Measurements from ENCODE around the gene S1PR4.
"Not testable (repeated sequence)": the region's sequence is repeated elsewhere in the genome, so short reads cannot be mapped to it uniquely, and the experiment has no call there.

Gene S1PR4

DNA sequence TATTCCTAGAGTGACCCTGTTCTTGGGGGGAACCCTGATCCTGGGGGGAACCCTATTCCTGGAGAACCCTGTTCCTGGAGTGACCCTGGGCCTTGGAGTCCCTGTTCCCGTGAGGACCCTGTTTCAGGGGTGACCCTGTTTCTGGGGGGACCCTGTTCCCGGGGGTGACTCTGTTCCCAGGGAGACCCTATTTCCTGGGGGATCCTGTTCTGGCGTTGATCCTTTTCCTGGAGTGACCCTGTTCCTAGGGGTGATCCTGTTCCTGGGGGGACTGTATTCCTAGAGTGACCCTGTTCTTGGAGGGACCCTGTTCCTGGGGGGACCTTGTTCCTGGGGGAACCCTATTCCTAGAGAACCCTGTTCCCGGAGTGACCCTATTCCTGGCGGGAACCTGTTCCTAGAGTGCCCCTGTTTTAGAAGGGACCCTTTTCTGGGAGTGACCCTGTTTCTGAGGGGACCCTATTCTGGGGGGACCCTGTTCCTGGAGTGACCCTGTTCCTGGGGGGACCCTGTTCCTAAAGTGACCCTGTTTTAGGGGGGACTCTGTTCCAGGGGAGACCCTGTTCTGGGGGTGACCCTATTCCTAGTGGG, 27.7 kb upstream of the S1PR4 start:
- Histone ChIP-seq H3K9me3 (peaks cover 28% of the 10 kb centered on the region), H4K20me1 (peaks cover 11% of the 10 kb centered on the region; the same call in 1 of the 2 replicates), H3K4me2 (peak overlapping the region; percentile 71), H3K4me1 (peaks cover 95% of the 10 kb centered on the region), H3K27ac (peak overlapping the region; percentile 75), H3K4me3 (no peak overlapping the region), H3K9ac (no peak overlapping the region), H3K36me3 (peaks cover 81% of the 10 kb centered on the region), H3K27me3 (no peaks in the 10 kb centered on the region)
- TF ChIP-seq Cebpa-rat (IDR thresholded peaks at IDR 0.05), result no peak

DNA sequence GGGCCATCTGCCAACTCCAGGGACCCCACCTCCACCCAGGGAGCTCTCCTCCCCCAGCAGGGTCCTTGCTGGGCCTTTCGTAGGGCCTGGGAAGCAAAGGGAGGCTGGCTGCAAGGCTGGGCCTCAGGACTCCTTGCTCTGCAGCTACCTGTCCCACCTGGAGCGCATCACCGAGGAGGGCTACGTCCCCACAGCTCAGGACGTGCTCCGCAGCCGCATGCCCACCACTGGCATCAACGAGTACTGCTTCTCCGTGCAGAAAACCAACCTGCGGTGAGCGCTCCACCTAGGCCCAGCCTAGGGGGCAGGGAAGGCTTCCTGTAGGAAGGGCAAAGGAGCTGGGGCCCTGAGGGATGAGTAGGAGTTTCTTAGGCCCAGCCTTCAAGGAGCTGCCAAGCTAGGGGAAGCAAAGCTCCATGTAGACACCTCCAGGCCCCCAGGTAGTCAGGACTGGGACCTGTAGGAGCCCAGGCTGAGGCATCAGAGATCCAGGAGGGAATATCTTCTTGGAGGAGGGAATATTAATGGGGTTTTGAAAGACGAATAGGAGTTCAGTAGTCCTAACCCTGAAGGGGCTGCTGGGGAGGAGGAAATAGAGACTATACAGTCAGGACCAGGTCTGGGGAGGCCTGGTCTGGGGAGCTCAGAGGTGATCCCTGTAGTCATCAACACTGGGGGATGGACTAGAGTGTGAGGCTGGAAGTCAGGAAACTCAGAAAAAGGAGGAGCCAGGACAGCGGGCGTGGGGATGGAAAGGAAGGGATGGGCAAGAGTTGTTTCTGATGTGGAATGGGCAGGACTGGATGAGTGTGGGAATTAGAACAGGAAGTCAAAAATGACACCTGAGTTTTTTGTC, 26.8 kb upstream of the S1PR4 start:
- peak overlapping the region; percentile 19; the same call in 1 of the 2 replicates for H3K4me2 ChIP-seq
- peaks cover 29% of the 10 kb centered on the region for H3K9me3 ChIP-seq
- TF ChIP-seq Cebpa-rat (IDR thresholded peaks at IDR 0.05), result no peak
- peaks cover 1% of the 10 kb centered on the region; the same call in 1 of the 2 replicates for H4K20me1 ChIP-seq
- no peak overlapping the region for H3K9ac ChIP-seq
- peak overlapping the region; percentile 75 for H3K27ac ChIP-seq
- peaks cover 81% of the 10 kb centered on the region for H3K36me3 ChIP-seq
- H3K4me3 ChIP-seq, result no peak overlapping the region
- H3K27me3 ChIP-seq, result no peaks in the 10 kb centered on the region
- peaks cover 95% of the 10 kb centered on the region for H3K4me1 ChIP-seq

DNA sequence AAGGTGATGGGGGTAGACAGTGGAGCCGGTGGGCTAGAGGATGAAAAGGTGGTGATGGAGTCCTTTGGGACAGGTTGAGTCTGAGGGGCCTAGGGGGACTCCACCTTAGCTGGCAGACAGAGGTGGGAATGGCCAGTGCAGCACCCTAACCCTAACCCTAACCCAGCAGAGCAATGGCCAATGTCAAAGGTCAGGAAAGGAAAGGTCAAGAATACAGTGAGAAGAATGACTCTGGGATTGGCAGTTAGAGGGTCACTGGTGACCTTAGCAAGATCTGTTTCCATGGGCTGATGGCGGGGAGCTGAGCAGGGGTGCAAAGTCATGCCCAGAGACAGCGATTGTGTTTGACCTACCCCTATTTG, 26.2 kb upstream of the S1PR4 start:
- H3K27me3 ChIP-seq, result no peaks in the 10 kb centered on the region
- peaks cover 36% of the 10 kb centered on the region for H3K9me3 ChIP-seq
- H3K4me3 ChIP-seq, result no peak overlapping the region
- H4K20me1 ChIP-seq, result no peaks in the 10 kb centered on the region
- no peak for TF ChIP-seq Cebpa-rat (IDR thresholded peaks at IDR 0.05)
- peaks cover 95% of the 10 kb centered on the region for H3K4me1 ChIP-seq
- H3K4me2 ChIP-seq, result 0 out of 2 replicates have a peak overlapping the region, but pooled peaks have one; percentile 19
- H3K9ac ChIP-seq, result no peak overlapping the region
- peak overlapping the region; percentile 75 for H3K27ac ChIP-seq
- peaks cover 82% of the 10 kb centered on the region for H3K36me3 ChIP-seq

GRCh38 chr19:3153286-3154230, 25.0 kb upstream of the S1PR4 start:
- Histone ChIP-seq H3K4me2 (peak overlapping the region; percentile 24), H3K36me3 (peaks cover 86% of the 10 kb centered on the region), H3K9ac (no peak overlapping the region), H3K9me3 (peaks cover 45% of the 10 kb centered on the region), H3K4me1 (peaks cover 95% of the 10 kb centered on the region), H4K20me1 (no peaks in the 10 kb centered on the region), H3K27me3 (no peaks in the 10 kb centered on the region), H3K4me3 (no peak overlapping the region), H3K27ac (no peak overlapping the region)
- TF ChIP-seq Cebpa-rat (IDR thresholded peaks at IDR 0.05), result no peak

DNA sequence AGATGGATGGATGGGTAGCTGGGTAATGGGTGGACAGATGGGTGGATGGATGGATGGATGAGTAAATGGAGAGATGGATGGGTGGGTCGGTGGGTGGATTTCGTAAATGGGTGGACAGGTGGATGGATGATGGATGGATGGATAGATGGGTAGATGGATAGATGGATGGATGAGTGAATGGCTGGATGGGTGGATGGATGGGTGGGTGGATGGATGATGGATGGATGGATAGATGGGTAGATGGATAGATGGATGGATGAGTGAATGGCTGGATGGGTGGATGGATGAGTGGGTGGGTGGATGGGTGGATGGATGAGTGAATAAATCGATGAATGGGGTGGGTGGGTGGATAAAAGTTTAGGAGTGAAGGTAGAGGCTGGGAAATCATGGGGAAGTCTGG, 24.1 kb upstream of the S1PR4 start:
- H3K4me2 ChIP-seq, result peak overlapping the region; percentile 93

DNA sequence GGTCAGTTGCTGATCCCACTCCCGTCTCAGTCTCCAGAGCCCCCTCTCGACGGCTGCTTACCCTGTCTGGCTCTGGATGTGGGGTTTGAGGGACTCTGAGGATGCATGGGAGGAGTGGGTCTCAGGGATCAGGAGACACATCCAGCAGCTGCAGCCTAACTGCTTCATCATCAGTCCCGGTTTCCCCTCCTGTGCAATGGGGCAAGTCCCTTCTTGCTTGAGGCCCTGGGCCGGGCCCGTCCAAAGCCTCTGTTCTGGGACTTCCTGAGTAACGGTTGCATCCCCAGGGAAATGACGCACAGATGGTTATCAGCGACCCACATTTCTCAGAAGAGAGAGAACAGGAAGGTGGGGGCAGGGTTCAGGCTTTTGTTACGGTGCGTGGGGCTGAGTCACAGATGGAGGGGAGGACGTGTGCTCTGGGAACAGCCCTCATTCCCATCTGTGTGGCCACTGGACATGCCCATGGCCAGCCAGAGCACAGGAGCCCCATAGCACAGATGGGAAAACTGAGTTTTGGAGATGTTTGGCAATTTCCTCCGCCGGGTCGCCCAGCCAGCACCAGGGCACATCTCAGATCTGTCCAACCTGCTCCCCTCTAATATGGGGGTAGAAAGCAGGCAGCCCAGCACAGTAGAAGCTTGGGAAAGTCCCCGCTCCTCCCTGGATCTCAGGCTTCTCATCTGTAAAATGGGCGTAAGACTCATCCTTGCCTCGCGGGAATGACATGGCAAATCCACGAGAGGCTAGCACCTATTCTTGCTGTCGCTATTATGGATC, 23.4 kb upstream of the S1PR4 start:
- peaks cover 45% of the 10 kb centered on the region for H3K9me3 ChIP-seq
- H3K36me3 ChIP-seq, result peaks cover 86% of the 10 kb centered on the region
- peaks cover 90% of the 10 kb centered on the region for H3K4me1 ChIP-seq
- no peak for TF ChIP-seq Cebpa-rat (IDR thresholded peaks at IDR 0.05)
- H3K27me3 ChIP-seq, result no peaks in the 10 kb centered on the region
- peak overlapping the region; percentile 56 for H3K4me3 ChIP-seq
- peak overlapping the region; percentile 81 for H3K9ac ChIP-seq
- H3K27ac ChIP-seq, result peak overlapping the region; percentile 99
- H4K20me1 ChIP-seq, result no peaks in the 10 kb centered on the region
- H3K4me2 ChIP-seq, result peak overlapping the region; percentile 93

More for the DNA sequence above, 24.1 kb upstream of the S1PR4 start:
- not testable (repeated sequence) for H3K27me3 ChIP-seq, H4K20me1 ChIP-seq
- Histone ChIP-seq H3K27ac (peak overlapping the region; percentile 99), H3K9me3 (peaks cover 45% of the 10 kb centered on the region), H3K9ac (peak overlapping the region; percentile 79), H3K36me3 (peaks cover 86% of the 10 kb centered on the region), H3K4me1 (peaks cover 92% of the 10 kb centered on the region), H3K4me3 (peak overlapping the region; percentile 51)

DNA sequence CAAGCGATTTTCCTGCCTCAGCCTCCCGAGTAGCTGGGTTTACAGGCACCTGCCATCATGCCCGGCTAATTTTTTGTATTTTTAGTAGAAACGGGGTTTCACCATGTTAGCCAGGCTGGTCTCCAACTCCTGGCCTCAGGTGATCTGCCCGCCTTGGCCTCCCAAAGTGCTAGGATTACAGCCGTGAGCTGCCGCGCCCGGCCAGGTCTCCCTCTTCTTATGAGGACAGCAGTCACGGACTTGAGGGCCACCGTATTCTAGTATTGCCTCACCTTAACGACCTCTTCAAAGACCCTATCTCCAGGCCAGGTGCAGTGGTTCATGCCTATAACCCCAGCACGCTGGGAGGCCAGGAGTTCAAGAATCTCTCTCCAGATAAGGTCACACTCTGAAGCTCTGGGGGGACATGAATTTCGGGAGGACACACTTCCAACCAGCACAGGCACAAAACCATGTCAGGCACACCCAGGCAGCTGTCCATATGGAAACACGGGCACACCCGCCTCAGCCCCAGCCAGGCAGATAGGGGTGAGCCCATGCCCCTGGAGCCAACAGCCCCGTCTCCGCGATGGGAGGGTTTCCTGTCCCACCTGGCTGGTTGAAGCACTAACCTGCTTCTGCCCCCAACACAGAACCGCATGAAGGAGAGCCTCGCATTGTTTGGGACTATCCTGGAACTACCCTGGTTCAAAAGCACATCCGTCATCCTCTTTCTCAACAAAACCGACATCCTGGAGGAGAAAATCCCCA, 21.3 kb upstream of the S1PR4 start:
- peak overlapping the region; percentile 18; the same call in 1 of the 2 replicates for H3K9ac ChIP-seq
- no peak for TF ChIP-seq Cebpa-rat (IDR thresholded peaks at IDR 0.05)
- H3K4me1 ChIP-seq, result peaks cover 68% of the 10 kb centered on the region
- H3K4me2 ChIP-seq, result peak overlapping the region; percentile 93; the same call in 1 of the 2 replicates
- no peak overlapping the region for H3K4me3 ChIP-seq
- H3K36me3 ChIP-seq, result peaks cover 86% of the 10 kb centered on the region
- peaks cover 28% of the 10 kb centered on the region for H3K9me3 ChIP-seq
- peak overlapping the region; percentile 67 for H3K27ac ChIP-seq
- no peaks in the 10 kb centered on the region for H4K20me1 ChIP-seq
- no peaks in the 10 kb centered on the region for H3K27me3 ChIP-seq

GRCh38 chr19:3159565-3159964, 19.0 kb upstream of the S1PR4 start:
- Histone ChIP-seq H3K27me3 (no peaks in the 10 kb centered on the region), H3K9ac (no peak overlapping the region), H3K4me3 (no peak overlapping the region), H3K36me3 (peaks cover 94% of the 10 kb centered on the region), H3K4me2 (no peak overlapping the region), H3K4me1 (peaks cover 69% of the 10 kb centered on the region), H4K20me1 (no peaks in the 10 kb centered on the region), H3K27ac (peak overlapping the region; percentile 48), H3K9me3 (peaks cover 18% of the 10 kb centered on the region)
- TF ChIP-seq Cebpa-rat (IDR thresholded peaks at IDR 0.05), result no peak

All from BLaER1 (cell line).